HG03558 (cell line): ENCODE measurements around the gene ADORA2A.

Experiments
- ATAC-seq: cut with Tn5 transposase; IDR thresholded peaks from one replicate; pipeline ENCODE4 v1.9.1; 2021; ENCODE audit warnings: moderate number of reproducible peaks; ENCODE audit not compliant: unreplicated experiment; ENCODE audit errors: extremely low read depth

ADORA2A gene

GRCh38 chr22:24427500-24428164 is at the start of gene ADORA2A:
Gene ADORA2A, plus strand, starts transcription at chr22:24427599. Its CDS starts 5,806 bp downstream, at chr22:24433405.
- ATAC-seq = no peak

GRCh38 chr22:24379536-24379935 is 47.9 kb upstream of the ADORA2A start:
- ATAC-seq = no peak

GRCh38 chr22:24380220-24380904 is 47.0 kb upstream of the ADORA2A start:
- ATAC-seq = no peak

- no peak for ATAC-seq
Measured at GRCh38 chr22:24380905-24381230, 46.5 kb upstream of the ADORA2A start.

GRCh38 chr22:24383061-24383460 is 44.3 kb upstream of the ADORA2A start:
- no peak for ATAC-seq

GRCh38 chr22:24384131-24384530 is 43.3 kb upstream of the ADORA2A start:
- no peak for ATAC-seq

GRCh38 chr22:24386937-24387471 is 40.4 kb upstream of the ADORA2A start:
- no peak for ATAC-seq

GRCh38 chr22:24389680-24390079 is 37.7 kb upstream of the ADORA2A start:
- no peak for ATAC-seq

- no peak for ATAC-seq
Measured at GRCh38 chr22:24390156-24390555, 37.2 kb upstream of the ADORA2A start.

GRCh38 chr22:24390576-24390975 is 36.8 kb upstream of the ADORA2A start:
- ATAC-seq = no peak

GRCh38 chr22:24391836-24392217 is 35.6 kb upstream of the ADORA2A start:
- no peak for ATAC-seq

GRCh38 chr22:24392218-24392931 is 35.0 kb upstream of the ADORA2A start:
- ATAC-seq = no peak

- ATAC-seq = no peak
Measured at GRCh38 chr22:24393012-24393559, 34.3 kb upstream of the ADORA2A start.

- ATAC-seq = no peak
Measured at GRCh38 chr22:24393848-24394247, 33.6 kb upstream of the ADORA2A start.

GRCh38 chr22:24394254-24394653 is 33.1 kb upstream of the ADORA2A start:
- ATAC-seq = no peak

GRCh38 chr22:24398409-24398808 is 29.0 kb upstream of the ADORA2A start:
- ATAC-seq = no peak

- no peak for ATAC-seq
Measured at GRCh38 chr22:24400034-24400725, 27.2 kb upstream of the ADORA2A start.

GRCh38 chr22:24400726-24401596 is 26.4 kb upstream of the ADORA2A start:
- ATAC-seq = no peak

- ATAC-seq = no peak
Measured at GRCh38 chr22:24401931-24402367, 25.4 kb upstream of the ADORA2A start.
